ENCODE results near the gene LACC1. TPM values are rescaled to one million over a fixed set of nuclear protein-coding genes. Genes with fewer than 3 reads are reported as not detected.

LACC1 gene
- total RNA-seq, 1 experiment from 2014 or later, result 3.7 TPM

DNA sequence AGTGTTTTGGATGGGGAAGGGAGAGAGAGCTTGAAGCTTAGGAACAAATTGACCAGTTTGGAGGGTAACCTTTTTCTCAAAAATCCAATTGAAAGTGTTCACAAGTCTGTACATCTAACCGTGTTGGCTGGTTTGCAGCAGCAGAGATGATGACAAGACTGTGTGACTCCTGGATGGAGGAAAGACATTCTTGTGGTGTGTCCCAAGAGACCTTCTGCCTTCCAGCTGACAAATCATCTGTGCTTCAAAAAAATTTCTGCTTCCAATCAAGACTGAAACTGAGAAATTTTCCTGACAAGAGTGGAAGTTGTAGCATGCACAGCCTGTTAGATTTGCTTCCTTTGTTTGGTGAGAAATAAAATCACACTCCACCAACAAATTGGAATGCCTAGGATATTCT lies 56.2 kb downstream of the LACC1 start:
- Histone ChIP-seq H3K23ac (ENCODE audit: insufficient read length, low read depth, low read length) (no peak overlapping the region), H2BK120ac (ENCODE audit: low read depth, low read length, poor library complexity, severe bottlenecking) (no peak overlapping the region), H2BK12ac (ENCODE audit: insufficient read length, low read depth, low read length) (no peak overlapping the region), H3K14ac (ENCODE audit: insufficient read depth, low read length) (no peak overlapping the region), H4K5ac (ENCODE audit: insufficient read length, low read depth, low read length) (no peak overlapping the region), H3K9me3 (ENCODE audit: control insufficient read depth, low read depth, low read length) (no peaks in the 10 kb centered on the region), H3K9ac (ENCODE audit: extremely low read depth, insufficient read length, low read length) (no peak overlapping the region), H4K91ac (ENCODE audit: insufficient read length, low read depth, low read length) (no peak overlapping the region), H4K8ac (replicated peaks; ENCODE audit: insufficient read length, low read depth, low read length) (no peak overlapping the region), H3K4ac (ENCODE audit: low read depth, low read length) (no peak overlapping the region), H3K18ac (ENCODE audit: insufficient read length, low read depth, low read length) (no peak overlapping the region), H3T11ph (ENCODE audit: low read length) (no peak overlapping the region), H3K23me2 (ENCODE audit: insufficient read length, low read depth, low read length, poor library complexity, severe bottlenecking) (no peaks in the 10 kb centered on the region), H2AK5ac (ENCODE audit: insufficient read length, low read length) (no peak overlapping the region), H3K4me2 (ENCODE audit: insufficient read depth, insufficient read length, low read length) (no peak overlapping the region), H2BK5ac (ENCODE audit: insufficient read length, low read length) (no peak overlapping the region), H3K27me3 (ENCODE audit: insufficient read depth, low read length) (no peaks in the 10 kb centered on the region), H4K20me1 (ENCODE audit: control insufficient read depth, insufficient read depth, insufficient read length) (no peaks in the 10 kb centered on the region), H2AFZ (ENCODE audit: low read length) (no peak overlapping the region), H3K27ac (ENCODE audit: insufficient read length, low read depth, low read length) (no peak overlapping the region), H2BK20ac (ENCODE audit: low read depth, low read length, poor library complexity, severe bottlenecking) (no peak overlapping the region), H3K56ac (ENCODE audit: insufficient read length, low read depth, low read length) (no peak overlapping the region), H3K79me1 (ENCODE audit: insufficient read depth, low read depth, low read length, poor library complexity, severe bottlenecking) (no peaks in the 10 kb centered on the region), H2BK15ac (ENCODE audit: low read depth, low read length) (no peak overlapping the region), H3K4me1 (ENCODE audit: insufficient read depth, low read length) (no peaks in the 10 kb centered on the region), H3K79me2 (ENCODE audit: insufficient read depth, low read length) (no peaks in the 10 kb centered on the region)
- Mint-ChIP-seq H3K4me1 (peaks cover 0 to 3% of the 10 kb centered on the region in 2 experiments; a peak in 1 of 4 replicates), H3K36me3 (ENCODE audit: insufficient read depth in 1 of 3, low read depth in 3 of 3) (no peaks in the 10 kb centered on the region), H3K27ac (no peak overlapping the region), H3K9me3 (0 out of 5 replicates have a peak, but pooled peaks cover 0 to 4% of the 10 kb centered on the region in 2 experiments), H3K27me3 (ENCODE audit: low read depth) (no peaks in the 10 kb centered on the region), H3K4me3 (no peak overlapping the region)
- TF ChIP-seq, protein P1, sequence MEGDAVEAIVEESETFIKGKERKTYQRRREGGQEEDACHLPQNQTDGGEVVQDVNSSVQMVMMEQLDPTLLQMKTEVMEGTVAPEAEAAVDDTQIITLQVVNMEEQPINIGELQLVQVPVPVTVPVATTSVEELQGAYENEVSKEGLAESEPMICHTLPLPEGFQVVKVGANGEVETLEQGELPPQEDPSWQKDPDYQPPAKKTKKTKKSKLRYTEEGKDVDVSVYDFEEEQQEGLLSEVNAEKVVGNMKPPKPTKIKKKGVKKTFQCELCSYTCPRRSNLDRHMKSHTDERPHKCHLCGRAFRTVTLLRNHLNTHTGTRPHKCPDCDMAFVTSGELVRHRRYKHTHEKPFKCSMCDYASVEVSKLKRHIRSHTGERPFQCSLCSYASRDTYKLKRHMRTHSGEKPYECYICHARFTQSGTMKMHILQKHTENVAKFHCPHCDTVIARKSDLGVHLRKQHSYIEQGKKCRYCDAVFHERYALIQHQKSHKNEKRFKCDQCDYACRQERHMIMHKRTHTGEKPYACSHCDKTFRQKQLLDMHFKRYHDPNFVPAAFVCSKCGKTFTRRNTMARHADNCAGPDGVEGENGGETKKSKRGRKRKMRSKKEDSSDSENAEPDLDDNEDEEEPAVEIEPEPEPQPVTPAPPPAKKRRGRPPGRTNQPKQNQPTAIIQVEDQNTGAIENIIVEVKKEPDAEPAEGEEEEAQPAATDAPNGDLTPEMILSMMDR (conservative IDR thresholded peaks at IDR 0.05), result no peak
- DNase-seq, result no peak
- no CpG with 5 or more reads among the region's 1 CpG for WGBS (ENCODE audit: extremely low coverage, insufficient read length, low lambda C conversion rate)

Data from H9 (cell line).